ENCODE results near the gene RIMS1. TPM values are rescaled to one million over a fixed set of nuclear protein-coding genes. Genes with fewer than 3 reads are reported as not detected.

RIMS1 gene
- total and polyA plus RNA-seq, 2 donors (not counting 3 experiments of a cell fraction or from before 2014, with no cell fraction given): 0.15 TPM; not detected in 1

- Histone ChIP-seq H3K9me3 (replicated peaks; ENCODE audit: control insufficient read depth, insufficient read depth, low read length) (no peaks in the 10 kb centered on the region), H3K4me1 (ENCODE audit: control insufficient read depth, extremely low read depth, insufficient read depth, low read length) (no peaks in the 10 kb centered on the region), H3K27ac (ENCODE audit: insufficient read depth, low read depth, low read length) (no peak overlapping the region), H3K9ac (replicated peaks; ENCODE audit: extremely low read depth, insufficient read depth, low read length) (no peak overlapping the region), H3K79me2 (ENCODE audit: control insufficient read depth, insufficient read depth, low read length) (no peaks in the 10 kb centered on the region), H3K36me3 (ENCODE audit: control insufficient read depth in 2 of 2, extremely low read depth in 1 of 2, insufficient read depth in 2 of 2, low read length in 2 of 2) (no peaks in the 10 kb centered on the region), H3K27me3 (ENCODE audit: control insufficient read depth in 2 of 2, insufficient read depth in 2 of 2, low read length in 2 of 2) (no peaks in the 10 kb centered on the region), H2AFZ (ENCODE audit: low read depth, low read length) (no peak overlapping the region), H4K20me1 (replicated peaks; ENCODE audit: control insufficient read depth, extremely low read depth, insufficient read depth, low read length) (no peaks in the 10 kb centered on the region), H3K9me1 (replicated peaks; ENCODE audit: control insufficient read depth, extremely low read depth, insufficient read depth, low read length) (no peaks in the 10 kb centered on the region), H3K4me2 (ENCODE audit: insufficient read depth, low read length) (no peak overlapping the region), H3K4me3 (replicated peaks in 1 of 3; ENCODE audit: insufficient read depth in 1 of 3, low read depth in 1 of 3, low read length in 3 of 3) (no peak overlapping the region)
- no peak for TF ChIP-seq JUN (IDR thresholded peaks at IDR 0.05; ENCODE audit: borderline replicate concordance, insufficient read depth, insufficient read length, low read depth)
- no peak for TF ChIP-seq CTCF (IDR thresholded peaks at IDR 0.05; ENCODE audit: extremely low read depth in 1 of 2, insufficient read depth in 1 of 2, low read depth in 1 of 2, low read length in 2 of 2)
- TF ChIP-seq EZH2 (IDR thresholded peaks at IDR 0.05; ENCODE audit: borderline replicate concordance, low read depth, low read length, severe bottlenecking): no peak
- no peak for TF ChIP-seq POLR2AphosphoS5 (IDR thresholded peaks at IDR 0.05; ENCODE audit: insufficient read depth, low read depth, low read length)
- no peak for TF ChIP-seq MAX (IDR thresholded peaks at IDR 0.05; ENCODE audit: insufficient read depth, insufficient read length)
- no peak for TF ChIP-seq FOS (IDR thresholded peaks at IDR 0.05; ENCODE audit: borderline replicate concordance, insufficient read depth, low read length)
- no peak for TF ChIP-seq POLR2A (IDR thresholded peaks at IDR 0.05; ENCODE audit: low read depth, low read length)
- TF ChIP-seq GATA2 (IDR thresholded peaks at IDR 0.05; ENCODE audit: insufficient read depth, insufficient read length, low read depth, low read length): no peak
- no peak for TF ChIP-seq MYC (IDR thresholded peaks at IDR 0.05; ENCODE audit: low read depth, low read length)
- BruUV-seq (replicated peaks): no TSS peak
- ChIA-PET CTCF (no interaction called here), POLR2A (interaction anchor here (0.6 kb wide), 1 partner anchor 305 kb away, joined by 3 read pairs; no protein-coding TSS in a partner anchor)
- DNase-seq (ENCODE audit: low read depth, low spot score) (no peak), FAIRE-seq (no peak)
- intact Hi-C loops (cut with micrococcal nuclease): no loop called here
- dilution Hi-C loops (cut with MboI; ENCODE audit: extremely low pct_ligation_motif_present, low sequenced_read_pairs): no loop called here
Measured at GRCh38 chr6:71913444-71914234, 27.3 kb downstream of the RIMS1 start.
